Colonic mucosa (tissue), 4 donors: Measurements from ENCODE around the gene TNIK. TPM values are rescaled to one million over a fixed set of nuclear protein-coding genes. Genes with fewer than 3 reads are reported as not detected.

Source experiments
- DNase-seq: peaks from one replicate; pipeline ENCODE4 v3.0.0-alpha.2; 2020
- H3K27ac ChIP-seq: fragments of 200-600 bp; one replicate; pipeline ENCODE4 v1.8.0; 2021
- H3K27me3 ChIP-seq: fragments of 200-600 bp; one replicate; pipeline ENCODE4 v1.8.0; 2021
- H3K36me3 ChIP-seq: fragments of 200-600 bp; one replicate; pipeline ENCODE4 v1.8.0; 2021
- H3K4me1 ChIP-seq: fragments of 200-600 bp; one replicate; pipeline ENCODE4 v1.8.0; 2021; ENCODE audit warnings: mild to moderate bottlenecking
- H3K4me3 ChIP-seq: fragments of 200-600 bp; one replicate; pipeline ENCODE4 v1.8.0; 2021
- H3K9ac ChIP-seq, 2 donors: one replicate each; pipeline ENCODE4 v1.7.0; 2013; ENCODE audit warnings: control low read depth in 2 of 2, low read depth in 2 of 2, low read length in 2 of 2
- H3K9me3 ChIP-seq: fragments of 200-600 bp; one replicate; pipeline ENCODE4 v1.8.0; 2021
- CTCF ChIP-seq: fragments of 200-600 bp; IDR thresholded peaks from one replicate; pipeline ENCODE4 v1.8.0; 2022; ENCODE audit warnings: antibody characterized with exemption, mild to moderate bottlenecking
- intact Hi-C: fragments of 100-400 bp; cut with DNase I; formaldehyde crosslinking; loops from one replicate; pipeline ENCODE4 v1.14.1; 2022
- total RNA-seq, 2 donors: library from RNA; stranded (reverse); fragmentation: NEBNext Ultra II Directional in 1 of 2; extraction: Animal tissue kit (Norgen Biotek cat#: 25700) in 1 of 2; gene quantifications; one replicate each; pipeline ENCODE4 v1.2.1, GENCODE V29; 2021
- donor health status: healthy.
- donor health status: DM: no; HTN: no; CAD: no.
- donor health status: DM: no; HTN: no; CAD: no.

The TNIK gene
- total RNA-seq, 2 donors from 2014 or later, result 19.9 to 30.9 TPM

- H3K27ac ChIP-seq, result no peak overlapping the region
- H3K27me3 ChIP-seq, result no peaks in the 10 kb centered on the region
- intact Hi-C loops, result no loop called here
- H3K4me1 ChIP-seq, result no peaks in the 10 kb centered on the region
- no peak overlapping the region for H3K9ac ChIP-seq
- no peak for DNase-seq
- no peaks in the 10 kb centered on the region for H3K9me3 ChIP-seq
- no peak for TF ChIP-seq CTCF
- no peak overlapping the region for H3K4me3 ChIP-seq
- no peaks in the 10 kb centered on the region for H3K36me3 ChIP-seq
These were observed 373.3 kb downstream of the TNIK start for GRCh38 chr3:171086914-171087313.

- DNase-seq, result no peak
- H3K9me3 ChIP-seq, result no peaks in the 10 kb centered on the region
- intact Hi-C loops, result no loop called here
- H3K4me3 ChIP-seq, result no peak overlapping the region
- no peaks in the 10 kb centered on the region for H3K27me3 ChIP-seq
- H3K9ac ChIP-seq, result no peak overlapping the region
- no peak overlapping the region for H3K27ac ChIP-seq
- H3K4me1 ChIP-seq, result no peaks in the 10 kb centered on the region
- no peak for TF ChIP-seq CTCF
- H3K36me3 ChIP-seq, result no peaks in the 10 kb centered on the region
These were observed 382.9 kb downstream of the TNIK start for GRCh38 chr3:171077261-171077660.

- intact Hi-C loops, result no loop called here
- no peak for TF ChIP-seq CTCF
- DNase-seq, result no peak
- H3K4me1 ChIP-seq, result no peaks in the 10 kb centered on the region
- no peaks in the 10 kb centered on the region for H3K9me3 ChIP-seq
- no peak overlapping the region for H3K4me3 ChIP-seq
- no peaks in the 10 kb centered on the region for H3K36me3 ChIP-seq
- no peak overlapping the region for H3K9ac ChIP-seq
- H3K27me3 ChIP-seq, result no peaks in the 10 kb centered on the region
- H3K27ac ChIP-seq, result no peak overlapping the region
These were observed 387.8 kb downstream of the TNIK start for GRCh38 chr3:171072432-171072831.

GRCh38 chr3:171068658-171069057 lies 391.5 kb downstream of the TNIK start:
- no peak for TF ChIP-seq CTCF
- Histone ChIP-seq H3K27me3 (no peaks in the 10 kb centered on the region), H3K36me3 (no peaks in the 10 kb centered on the region), H3K9ac (no peak overlapping the region), H3K4me3 (no peak overlapping the region), H3K9me3 (no peaks in the 10 kb centered on the region), H3K27ac (no peak overlapping the region), H3K4me1 (no peaks in the 10 kb centered on the region)
- intact Hi-C loops, result no loop called here
- no peak for DNase-seq

- Histone ChIP-seq H3K36me3 (no peaks in the 10 kb centered on the region), H3K27ac (no peak overlapping the region), H3K4me1 (no peaks in the 10 kb centered on the region), H3K4me3 (no peak overlapping the region), H3K9ac (no peak overlapping the region), H3K9me3 (no peaks in the 10 kb centered on the region), H3K27me3 (no peaks in the 10 kb centered on the region)
- no peak for DNase-seq
- intact Hi-C loops, result no loop called here
- TF ChIP-seq CTCF, result no peak
These were observed 394.0 kb downstream of the TNIK start for GRCh38 chr3:171066206-171066605.

GRCh38 chr3:171065732-171066131 lies 394.5 kb downstream of the TNIK start:
- Histone ChIP-seq H3K27me3 (no peaks in the 10 kb centered on the region), H3K4me3 (no peak overlapping the region), H3K4me1 (no peaks in the 10 kb centered on the region), H3K9me3 (no peaks in the 10 kb centered on the region), H3K36me3 (no peaks in the 10 kb centered on the region), H3K9ac (no peak overlapping the region), H3K27ac (no peak overlapping the region)
- intact Hi-C loops, result no loop called here
- no peak for DNase-seq
- TF ChIP-seq CTCF, result no peak
